ENCODE results near the gene RORC. TPM values are rescaled to one million over a fixed set of nuclear protein-coding genes. Genes with fewer than 3 reads are reported as not detected.

Gene RORC
- total and polyA plus RNA-seq, 2 of the 8 experiments (the other 6 are each of a cell fraction or from before 2014, with no cell fraction given): 0.44 to 0.54 TPM

GRCh38 chr1:151762941-151763921, 68.4 kb downstream of the RORC start, which contains the start of gene MRPL9 (continued):
- peak; percentile 50 for TF ChIP-seq POLR2AphosphoS5 (IDR thresholded peaks at IDR 0.05; ENCODE audit: low read depth, low read length)
- no peak for TF ChIP-seq SAP30 (IDR thresholded peaks at IDR 0.05; ENCODE audit: insufficient read depth, insufficient replicate concordance, low read length)
- TF ChIP-seq SIX5 (IDR thresholded peaks at IDR 0.05; ENCODE audit: low read depth, low read length): no peak
- TF ChIP-seq TAF1 (IDR thresholded peaks at IDR 0.05; ENCODE audit: low read depth, low read length): peak; percentile 97
- peak; percentile 91 for TF ChIP-seq TBP (IDR thresholded peaks at IDR 0.05; ENCODE audit: low read depth, low read length)
- no peak for TF ChIP-seq RXRA (IDR thresholded peaks at IDR 0.05; ENCODE audit: insufficient read depth, low read depth, low read length)
- no peak for TF ChIP-seq GTF2F1 (IDR thresholded peaks at IDR 0.05; ENCODE audit: borderline replicate concordance, low read depth, low read length)
- peak; percentile 90 for TF ChIP-seq PHF8 (conservative IDR thresholded peaks at IDR 0.05; ENCODE audit: low read depth, low read length)
- TF ChIP-seq TAF7 (optimal IDR thresholded peaks at IDR 0.05; ENCODE audit: borderline replicate concordance, low read depth, low read length): peak; percentile 77

Data from H1 (cell line).